ENCODE results near the gene C11orf58.

DNA sequence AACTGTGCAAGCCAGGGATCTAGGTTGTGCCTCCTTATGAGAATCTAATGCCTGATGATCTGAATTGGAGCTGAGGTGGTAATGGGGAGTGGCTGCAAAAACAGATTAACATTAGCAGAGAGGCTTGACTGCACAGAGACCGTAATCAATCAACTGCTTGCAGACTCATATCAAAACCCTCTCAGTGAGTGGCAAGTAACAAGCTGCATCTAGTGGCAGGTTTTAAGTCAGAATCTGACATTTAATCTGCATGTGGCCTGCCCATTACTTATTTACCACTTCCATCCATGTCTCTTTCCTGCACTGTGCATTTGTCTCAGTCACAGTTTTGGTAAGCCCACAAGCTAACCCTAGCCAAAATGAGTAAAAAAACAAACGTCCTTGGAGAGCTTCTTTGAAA lies 11.2 kb downstream of the C11orf58 start:
- TF ChIP-seq POLR2A (IDR thresholded peaks at IDR 0.05): no peak
- TF ChIP-seq, protein P1, sequence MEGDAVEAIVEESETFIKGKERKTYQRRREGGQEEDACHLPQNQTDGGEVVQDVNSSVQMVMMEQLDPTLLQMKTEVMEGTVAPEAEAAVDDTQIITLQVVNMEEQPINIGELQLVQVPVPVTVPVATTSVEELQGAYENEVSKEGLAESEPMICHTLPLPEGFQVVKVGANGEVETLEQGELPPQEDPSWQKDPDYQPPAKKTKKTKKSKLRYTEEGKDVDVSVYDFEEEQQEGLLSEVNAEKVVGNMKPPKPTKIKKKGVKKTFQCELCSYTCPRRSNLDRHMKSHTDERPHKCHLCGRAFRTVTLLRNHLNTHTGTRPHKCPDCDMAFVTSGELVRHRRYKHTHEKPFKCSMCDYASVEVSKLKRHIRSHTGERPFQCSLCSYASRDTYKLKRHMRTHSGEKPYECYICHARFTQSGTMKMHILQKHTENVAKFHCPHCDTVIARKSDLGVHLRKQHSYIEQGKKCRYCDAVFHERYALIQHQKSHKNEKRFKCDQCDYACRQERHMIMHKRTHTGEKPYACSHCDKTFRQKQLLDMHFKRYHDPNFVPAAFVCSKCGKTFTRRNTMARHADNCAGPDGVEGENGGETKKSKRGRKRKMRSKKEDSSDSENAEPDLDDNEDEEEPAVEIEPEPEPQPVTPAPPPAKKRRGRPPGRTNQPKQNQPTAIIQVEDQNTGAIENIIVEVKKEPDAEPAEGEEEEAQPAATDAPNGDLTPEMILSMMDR (IDR thresholded peaks at IDR 0.05): no peak
